ENCODE measurements around the gene IL4R.

- TF ChIP-seq GABPA (IDR thresholded peaks at IDR 0.05 in 1 of 2, conservative IDR thresholded peaks at IDR 0.05 in 1 of 2): no peak
- TF ChIP-seq, protein P1, sequence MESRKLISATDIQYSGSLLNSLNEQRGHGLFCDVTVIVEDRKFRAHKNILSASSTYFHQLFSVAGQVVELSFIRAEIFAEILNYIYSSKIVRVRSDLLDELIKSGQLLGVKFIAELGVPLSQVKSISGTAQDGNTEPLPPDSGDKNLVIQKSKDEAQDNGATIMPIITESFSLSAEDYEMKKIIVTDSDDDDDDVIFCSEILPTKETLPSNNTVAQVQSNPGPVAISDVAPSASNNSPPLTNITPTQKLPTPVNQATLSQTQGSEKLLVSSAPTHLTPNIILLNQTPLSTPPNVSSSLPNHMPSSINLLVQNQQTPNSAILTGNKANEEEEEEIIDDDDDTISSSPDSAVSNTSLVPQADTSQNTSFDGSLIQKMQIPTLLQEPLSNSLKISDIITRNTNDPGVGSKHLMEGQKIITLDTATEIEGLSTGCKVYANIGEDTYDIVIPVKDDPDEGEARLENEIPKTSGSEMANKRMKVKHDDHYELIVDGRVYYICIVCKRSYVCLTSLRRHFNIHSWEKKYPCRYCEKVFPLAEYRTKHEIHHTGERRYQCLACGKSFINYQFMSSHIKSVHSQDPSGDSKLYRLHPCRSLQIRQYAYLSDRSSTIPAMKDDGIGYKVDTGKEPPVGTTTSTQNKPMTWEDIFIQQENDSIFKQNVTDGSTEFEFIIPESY (IDR thresholded peaks at IDR 0.05): no peak
- TF ChIP-seq, protein P2, sequence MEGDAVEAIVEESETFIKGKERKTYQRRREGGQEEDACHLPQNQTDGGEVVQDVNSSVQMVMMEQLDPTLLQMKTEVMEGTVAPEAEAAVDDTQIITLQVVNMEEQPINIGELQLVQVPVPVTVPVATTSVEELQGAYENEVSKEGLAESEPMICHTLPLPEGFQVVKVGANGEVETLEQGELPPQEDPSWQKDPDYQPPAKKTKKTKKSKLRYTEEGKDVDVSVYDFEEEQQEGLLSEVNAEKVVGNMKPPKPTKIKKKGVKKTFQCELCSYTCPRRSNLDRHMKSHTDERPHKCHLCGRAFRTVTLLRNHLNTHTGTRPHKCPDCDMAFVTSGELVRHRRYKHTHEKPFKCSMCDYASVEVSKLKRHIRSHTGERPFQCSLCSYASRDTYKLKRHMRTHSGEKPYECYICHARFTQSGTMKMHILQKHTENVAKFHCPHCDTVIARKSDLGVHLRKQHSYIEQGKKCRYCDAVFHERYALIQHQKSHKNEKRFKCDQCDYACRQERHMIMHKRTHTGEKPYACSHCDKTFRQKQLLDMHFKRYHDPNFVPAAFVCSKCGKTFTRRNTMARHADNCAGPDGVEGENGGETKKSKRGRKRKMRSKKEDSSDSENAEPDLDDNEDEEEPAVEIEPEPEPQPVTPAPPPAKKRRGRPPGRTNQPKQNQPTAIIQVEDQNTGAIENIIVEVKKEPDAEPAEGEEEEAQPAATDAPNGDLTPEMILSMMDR (IDR thresholded peaks at IDR 0.05; ENCODE audit: low read depth, low read length, missing input control): no peak
- no peak for TF ChIP-seq TAF1 (conservative IDR thresholded peaks at IDR 0.05)
- no peak for TF ChIP-seq RAD21 (IDR thresholded peaks at IDR 0.05)
- TF ChIP-seq FOXA1 (IDR thresholded peaks at IDR 0.05): no peak
Measured at GRCh38 chr16:27275394-27275793, 38.4 kb upstream of the IL4R start.
